OCI-LY7 (cell line): ENCODE results near the gene ZNF536. TPM values are rescaled to one million over a fixed set of nuclear protein-coding genes. Genes with fewer than 3 reads are reported as not detected.

Experiments used
- BruUV-seq: library from RNA; stranded (reverse); fragments of 400-500 nt; replicated peaks from 2 replicates; lab custom pipeline; 2021; lab: Mats Ljungman, UMichigan
- CTCF ChIA-PET: fragments of 300-600 bp; sonication (Branson Sonifier 250); formaldehyde crosslinking; loops from one replicate; lab custom pipeline; 2022; ENCODE audit warnings: antibody characterized with exemption; ENCODE audit not compliant: unreplicated experiment; lab: Charles Lee
- POLR2A ChIA-PET: fragments of 300-600 bp; sonication (Branson Sonifier 250); formaldehyde crosslinking; loops from one replicate; lab custom pipeline; 2022; ENCODE audit warnings: antibody characterized with exemption; lab: Charles Lee
- DNase-seq: peaks from one replicate; pipeline ENCODE4 v3.0.0-alpha.2; 2015; ENCODE audit warnings: low spot score
- H2AFZ ChIP-seq: fragments of 200-600 bp; sonication (generic), shearing (Covaris generic); 2 replicates; pipeline ENCODE4 v1.6.1; 2014; ENCODE audit warnings: mild to moderate bottlenecking, antibody characterized with exemption, low read length, moderate library complexity
- H3K27ac ChIP-seq: fragments of 200-600 bp; sonication (generic); 2 replicates; pipeline ENCODE4 v1.5.1; 2014; ENCODE audit warnings: mixed run types, low read depth, mild to moderate bottlenecking, moderate library complexity, low read length, inconsistent platforms; ENCODE audit not compliant: poor library complexity, severe bottlenecking
- H3K36me3 ChIP-seq: fragments of 200-600 bp; sonication (generic); 2 replicates; pipeline ENCODE4 v1.6.1; 2014; ENCODE audit warnings: mild to moderate bottlenecking, antibody characterized with exemption, low read length, moderate library complexity, mixed read lengths; ENCODE audit not compliant: insufficient read depth
- H3K4me1 ChIP-seq: fragments of 200-600 bp; sonication (generic); 2 replicates; pipeline ENCODE4 v1.5.1; 2014; ENCODE audit warnings: mild to moderate bottlenecking, low read length; ENCODE audit not compliant: insufficient read depth, poor library complexity, severe bottlenecking
- H3K4me2 ChIP-seq: fragments of 200-600 bp; sonication (generic); 2 replicates; pipeline ENCODE4 v1.6.1; 2014; ENCODE audit warnings: mild to moderate bottlenecking, low read length
- H3K4me3 ChIP-seq: fragments of 200-600 bp; sonication (generic); 2 replicates; pipeline ENCODE4 v1.5.1; 2014; ENCODE audit warnings: mild to moderate bottlenecking, low read depth, low read length; ENCODE audit not compliant: poor library complexity, severe bottlenecking
- H3K79me2 ChIP-seq: fragments of 200-600 bp; sonication (generic); 2 replicates; pipeline ENCODE4 v1.6.1; 2016; ENCODE audit warnings: low read depth, mild to moderate bottlenecking, low read length, moderate library complexity, mixed read lengths; ENCODE audit not compliant: insufficient read depth
- H3K9me2 ChIP-seq: fragments of 200-600 bp; sonication (generic); 2 replicates; pipeline ENCODE4 v1.6.1; 2016; ENCODE audit warnings: mild to moderate bottlenecking, low read length, mixed read lengths; ENCODE audit not compliant: insufficient read depth
- H3K9me3 ChIP-seq: fragments of 200-600 bp; sonication (generic); 2 replicates; pipeline ENCODE4 v1.6.1; 2014; ENCODE audit warnings: mild to moderate bottlenecking, mixed run types, low read length, mixed read lengths
- H4K20me1 ChIP-seq: fragments of 200-600 bp; sonication (generic); 2 replicates; pipeline ENCODE4 v1.6.1; 2014; ENCODE audit warnings: mild to moderate bottlenecking, antibody characterized with exemption, low read length, moderate library complexity, mixed read lengths; ENCODE audit not compliant: insufficient read depth
- EZH2phosphoT487 ChIP-seq: fragments of 200-600 bp; sonication (generic); IDR thresholded peaks from 2 replicates; pipeline ENCODE4 v1.6.1; 2018; ENCODE audit warnings: low read depth, borderline replicate concordance, mild to moderate bottlenecking, mixed run types, antibody characterized with exemption, low read length, moderate library complexity, mixed read lengths
- intact Hi-C: fragments of 100-400 bp; cut with micrococcal nuclease; formaldehyde crosslinking; loops from one replicate; pipeline ENCODE4 v1.10.0; 2022; ENCODE audit not compliant: unreplicated experiment
- total RNA-seq, 2 experiments: library from RNA; depleted of rRNA in 1 of 2; stranded (reverse); fragments of >200 nt in 1 of 2; shearing (Covaris generic) in 1 of 2; gene quantifications; 2 replicates each; pipeline ENCODE4 v1.2.3, GENCODE V29; 2014 to 2022
- TF ChIP-seq, protein P1 (sequence below): fragments of 200-600 bp; sonication (generic); conservative IDR thresholded peaks from 2 replicates; pipeline ENCODE4 v1.5.1; 2014; ENCODE audit warnings: mild to moderate bottlenecking, antibody characterized with exemption, low read length, moderate library complexity, mixed read lengths

The ZNF536 gene
- total RNA-seq, 2 experiments from 2014 or later = 0.06 to 0.30 TPM

- ChIA-PET CTCF (no interaction called here), POLR2A (no interaction called here)
- Histone ChIP-seq H3K9me3 (no peaks in the 10 kb centered on the region), H3K4me3 (no peak overlapping the region), H3K4me2 (no peak overlapping the region), H2AFZ (no peak overlapping the region), H3K36me3 (no peaks in the 10 kb centered on the region), H3K9me2 (no peaks in the 10 kb centered on the region), H4K20me1 (no peaks in the 10 kb centered on the region), H3K27ac (no peak overlapping the region), H3K79me2 (no peaks in the 10 kb centered on the region), H3K4me1 (no peaks in the 10 kb centered on the region)
- no peak for DNase-seq
- TF ChIP-seq, protein P1, sequence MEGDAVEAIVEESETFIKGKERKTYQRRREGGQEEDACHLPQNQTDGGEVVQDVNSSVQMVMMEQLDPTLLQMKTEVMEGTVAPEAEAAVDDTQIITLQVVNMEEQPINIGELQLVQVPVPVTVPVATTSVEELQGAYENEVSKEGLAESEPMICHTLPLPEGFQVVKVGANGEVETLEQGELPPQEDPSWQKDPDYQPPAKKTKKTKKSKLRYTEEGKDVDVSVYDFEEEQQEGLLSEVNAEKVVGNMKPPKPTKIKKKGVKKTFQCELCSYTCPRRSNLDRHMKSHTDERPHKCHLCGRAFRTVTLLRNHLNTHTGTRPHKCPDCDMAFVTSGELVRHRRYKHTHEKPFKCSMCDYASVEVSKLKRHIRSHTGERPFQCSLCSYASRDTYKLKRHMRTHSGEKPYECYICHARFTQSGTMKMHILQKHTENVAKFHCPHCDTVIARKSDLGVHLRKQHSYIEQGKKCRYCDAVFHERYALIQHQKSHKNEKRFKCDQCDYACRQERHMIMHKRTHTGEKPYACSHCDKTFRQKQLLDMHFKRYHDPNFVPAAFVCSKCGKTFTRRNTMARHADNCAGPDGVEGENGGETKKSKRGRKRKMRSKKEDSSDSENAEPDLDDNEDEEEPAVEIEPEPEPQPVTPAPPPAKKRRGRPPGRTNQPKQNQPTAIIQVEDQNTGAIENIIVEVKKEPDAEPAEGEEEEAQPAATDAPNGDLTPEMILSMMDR = no peak
- BruUV-seq = no TSS peak
- intact Hi-C loops = no loop called here
Observed at GRCh38 chr19:30557212-30557611, 185.0 kb downstream of the ZNF536 start.

- Histone ChIP-seq H3K9me3 (no peaks in the 10 kb centered on the region), H3K4me1 (no peaks in the 10 kb centered on the region), H3K4me3 (no peak overlapping the region), H3K27ac (no peak overlapping the region), H3K9me2 (no peaks in the 10 kb centered on the region), H3K36me3 (no peaks in the 10 kb centered on the region), H3K79me2 (no peaks in the 10 kb centered on the region), H4K20me1 (no peaks in the 10 kb centered on the region), H3K4me2 (no peak overlapping the region), H2AFZ (no peak overlapping the region)
- TF ChIP-seq, protein P1 = no peak
- no peak for TF ChIP-seq EZH2phosphoT487
- intact Hi-C loops = no loop called here
- CTCF ChIA-PET = no interaction called here
- no TSS peak for BruUV-seq
- DNase-seq = no peak
- POLR2A ChIA-PET = no interaction called here
Observed at GRCh38 chr19:30557927-30558557, 185.9 kb downstream of the ZNF536 start.

GRCh38 chr19:30558793-30559192 lies 186.6 kb downstream of the ZNF536 start:
- no peaks in the 10 kb centered on the region for H3K9me3 ChIP-seq
- no peak overlapping the region for H2AFZ ChIP-seq
- no peaks in the 10 kb centered on the region for H3K9me2 ChIP-seq
- CTCF ChIA-PET = no interaction called here
- H3K79me2 ChIP-seq = no peaks in the 10 kb centered on the region
- intact Hi-C loops = no loop called here
- no peak overlapping the region for H3K27ac ChIP-seq
- H4K20me1 ChIP-seq = no peaks in the 10 kb centered on the region
- H3K4me1 ChIP-seq = no peaks in the 10 kb centered on the region
- H3K4me2 ChIP-seq = no peak overlapping the region
- no peak for DNase-seq
- BruUV-seq = no TSS peak
- H3K36me3 ChIP-seq = no peaks in the 10 kb centered on the region
- TF ChIP-seq, protein P1 = no peak
- TF ChIP-seq EZH2phosphoT487 = no peak
- no peak overlapping the region for H3K4me3 ChIP-seq
- POLR2A ChIA-PET = interaction anchor here (0.6 to 1.5 kb wide), 2 partner anchors 12 to 32 kb away, joined by 3 to 4 read pairs; no protein-coding TSS in a partner anchor
